OCI-LY7 (cell line): ENCODE results near the gene IFT43.

Experiments
- EZH2phosphoT487 ChIP-seq: fragments of 200-600 bp; sonication (generic); IDR thresholded peaks from 2 replicates; pipeline ENCODE4 v1.6.1; 2018; ENCODE audit warnings: low read depth, borderline replicate concordance, mild to moderate bottlenecking, mixed run types, antibody characterized with exemption, low read length, moderate library complexity, mixed read lengths
- TF ChIP-seq, protein P1 (sequence below): fragments of 200-600 bp; sonication (generic); conservative IDR thresholded peaks from 2 replicates; pipeline ENCODE4 v1.5.1; 2014; ENCODE audit warnings: mild to moderate bottlenecking, antibody characterized with exemption, low read length, moderate library complexity, mixed read lengths

- no peak for TF ChIP-seq EZH2phosphoT487
- TF ChIP-seq, protein P1, sequence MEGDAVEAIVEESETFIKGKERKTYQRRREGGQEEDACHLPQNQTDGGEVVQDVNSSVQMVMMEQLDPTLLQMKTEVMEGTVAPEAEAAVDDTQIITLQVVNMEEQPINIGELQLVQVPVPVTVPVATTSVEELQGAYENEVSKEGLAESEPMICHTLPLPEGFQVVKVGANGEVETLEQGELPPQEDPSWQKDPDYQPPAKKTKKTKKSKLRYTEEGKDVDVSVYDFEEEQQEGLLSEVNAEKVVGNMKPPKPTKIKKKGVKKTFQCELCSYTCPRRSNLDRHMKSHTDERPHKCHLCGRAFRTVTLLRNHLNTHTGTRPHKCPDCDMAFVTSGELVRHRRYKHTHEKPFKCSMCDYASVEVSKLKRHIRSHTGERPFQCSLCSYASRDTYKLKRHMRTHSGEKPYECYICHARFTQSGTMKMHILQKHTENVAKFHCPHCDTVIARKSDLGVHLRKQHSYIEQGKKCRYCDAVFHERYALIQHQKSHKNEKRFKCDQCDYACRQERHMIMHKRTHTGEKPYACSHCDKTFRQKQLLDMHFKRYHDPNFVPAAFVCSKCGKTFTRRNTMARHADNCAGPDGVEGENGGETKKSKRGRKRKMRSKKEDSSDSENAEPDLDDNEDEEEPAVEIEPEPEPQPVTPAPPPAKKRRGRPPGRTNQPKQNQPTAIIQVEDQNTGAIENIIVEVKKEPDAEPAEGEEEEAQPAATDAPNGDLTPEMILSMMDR = no peak
Measured at GRCh38 chr14:76011930-76012329, 26.4 kb downstream of the IFT43 start.
